Erythroblast (primary cell): ENCODE results near the gene CUX1.

Experiments used
- DNase-seq, 2 experiments: peaks; one replicate each; lab custom pipeline; 2025; lab: John Stamatoyannopoulos, UW
- GATA1 ChIP-seq: IDR thresholded peaks from 2 replicates; pipeline ENCODE4 v1.6.1; 2011; ENCODE audit warnings: low read depth, mild to moderate bottlenecking, control low read depth, low read length, moderate library complexity
- POLR2A ChIP-seq: IDR thresholded peaks from 2 replicates; pipeline ENCODE4 v1.6.1; 2011; ENCODE audit warnings: mild to moderate bottlenecking, low read length

Gene CUX1

DNA sequence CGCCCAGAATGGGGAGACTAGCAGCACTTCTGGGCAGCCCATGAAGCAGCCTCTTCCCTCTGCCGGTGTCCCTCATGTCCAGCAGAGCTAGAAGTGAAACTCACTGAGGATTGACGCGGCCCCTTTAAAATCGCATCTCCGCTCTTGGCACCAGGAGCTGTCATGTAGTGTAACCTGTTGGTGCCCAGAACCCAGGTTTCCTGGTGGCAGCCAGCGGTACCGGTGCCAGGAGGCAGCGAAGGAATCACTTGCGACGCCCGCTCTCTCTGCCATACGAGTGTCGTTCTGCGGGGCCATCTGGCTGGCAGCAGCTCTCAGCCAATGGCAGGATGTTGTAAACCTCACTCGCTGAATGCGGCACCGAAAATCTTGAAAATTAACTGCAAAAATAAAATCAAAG lies 82.7 kb downstream of the CUX1 start:
- no peak for DNase-seq
- no peak for TF ChIP-seq GATA1
- no peak for TF ChIP-seq POLR2A

DNA sequence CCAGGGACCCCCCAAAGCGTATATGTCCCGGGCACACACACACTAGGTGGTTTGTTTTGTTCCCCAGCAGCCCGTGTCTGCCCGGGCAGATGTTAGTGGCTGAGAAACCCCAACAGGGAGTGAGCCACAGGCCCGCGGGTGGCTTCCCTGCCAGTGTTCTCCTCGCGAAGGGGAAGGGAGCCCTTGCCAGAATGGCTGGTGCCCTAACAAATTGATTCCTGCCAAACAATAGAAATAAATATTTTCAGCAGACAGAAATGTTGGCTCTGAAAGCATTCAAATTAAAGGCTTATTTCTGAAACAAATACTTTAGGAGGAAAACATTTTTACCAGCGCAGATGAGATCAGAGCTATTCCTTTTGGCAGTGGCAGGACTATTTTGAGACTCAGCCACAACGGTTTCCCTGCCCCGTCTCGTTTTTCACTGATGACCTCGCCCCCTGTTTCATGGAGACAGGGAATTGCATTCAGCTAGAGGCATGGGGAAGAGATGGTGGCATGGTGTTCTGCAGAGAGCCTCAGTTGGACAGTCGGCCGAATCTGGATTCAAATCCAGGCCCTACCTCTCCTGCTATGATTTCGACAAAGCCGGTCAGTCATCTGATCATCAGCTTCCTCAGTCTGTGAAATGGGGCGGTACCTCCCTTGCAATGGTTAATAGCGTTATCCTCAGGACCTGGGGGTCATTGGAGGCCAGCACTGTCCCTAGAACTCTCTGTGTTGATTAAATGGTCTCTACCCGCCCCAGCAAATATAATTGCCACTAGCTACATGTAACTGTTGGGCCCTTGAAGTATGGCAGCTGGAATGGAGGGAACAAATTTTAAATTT lies 84.5 kb downstream of the CUX1 start:
- DNase-seq, result no peak
- TF ChIP-seq POLR2A, result no peak
- no peak for TF ChIP-seq GATA1

DNA sequence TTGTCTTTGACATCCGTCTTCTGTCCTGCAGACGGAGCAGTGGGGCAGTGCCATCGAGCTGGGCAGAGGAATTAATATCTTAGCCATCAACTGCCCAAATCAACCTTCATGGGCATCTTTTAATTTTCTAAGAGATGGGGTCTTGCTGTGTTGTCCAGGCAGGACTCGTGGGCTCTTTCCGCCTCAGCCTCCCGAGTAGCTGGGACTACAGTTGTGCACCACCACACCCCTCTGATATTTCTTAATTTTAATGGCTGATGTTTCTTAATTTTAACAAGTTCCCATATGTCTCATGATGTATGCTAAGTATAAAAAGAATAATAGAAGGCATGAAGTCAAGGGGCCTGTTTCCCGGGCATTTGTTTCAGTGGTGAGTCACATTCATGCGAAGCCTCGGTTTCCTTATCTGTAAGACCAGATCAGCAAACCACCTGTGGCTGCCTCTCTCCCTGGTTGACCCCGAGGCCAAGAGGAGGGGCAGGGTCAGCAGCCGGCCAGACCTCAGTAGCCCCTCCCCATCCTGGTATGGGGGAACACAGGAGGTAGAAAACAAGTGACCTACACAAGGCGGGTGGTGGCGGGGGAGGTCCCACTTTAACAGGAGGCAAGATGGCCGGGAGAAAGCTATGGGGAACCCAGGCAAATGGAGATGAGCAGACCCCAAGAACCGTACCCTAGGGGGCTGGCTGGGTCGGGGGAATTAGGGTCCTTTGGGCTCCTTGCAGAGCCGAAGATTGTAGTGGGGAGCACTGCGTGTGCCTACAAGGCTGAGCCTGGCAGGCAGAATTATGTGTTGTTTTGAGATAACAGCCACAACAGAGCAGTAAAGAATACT lies 85.5 kb downstream of the CUX1 start:
- TF ChIP-seq GATA1 (no peak), POLR2A (no peak)

DNA sequence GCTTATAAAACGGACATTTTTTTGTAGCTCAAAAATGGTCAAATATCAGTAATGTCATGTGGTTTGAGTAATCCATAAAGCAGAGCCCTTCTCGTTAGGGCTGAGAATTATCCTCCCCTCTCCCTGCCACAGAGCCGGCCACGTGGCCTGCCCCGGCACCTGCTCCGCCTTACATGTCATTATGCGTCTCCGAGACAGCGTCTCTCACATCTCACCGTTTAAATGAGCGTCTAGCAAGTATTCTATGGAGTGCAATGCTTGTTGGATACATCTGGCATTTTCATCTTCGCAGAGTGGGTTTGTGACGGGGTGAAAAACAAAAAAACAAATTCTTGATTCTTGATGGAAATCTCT lies 86.1 kb downstream of the CUX1 start:
- no peak for TF ChIP-seq POLR2A
- no peak for TF ChIP-seq GATA1
- no peak for DNase-seq

More for the DNA sequence above, 85.5 kb downstream of the CUX1 start:
- DNase-seq, result peak; percentile 36 to 62

DNA sequence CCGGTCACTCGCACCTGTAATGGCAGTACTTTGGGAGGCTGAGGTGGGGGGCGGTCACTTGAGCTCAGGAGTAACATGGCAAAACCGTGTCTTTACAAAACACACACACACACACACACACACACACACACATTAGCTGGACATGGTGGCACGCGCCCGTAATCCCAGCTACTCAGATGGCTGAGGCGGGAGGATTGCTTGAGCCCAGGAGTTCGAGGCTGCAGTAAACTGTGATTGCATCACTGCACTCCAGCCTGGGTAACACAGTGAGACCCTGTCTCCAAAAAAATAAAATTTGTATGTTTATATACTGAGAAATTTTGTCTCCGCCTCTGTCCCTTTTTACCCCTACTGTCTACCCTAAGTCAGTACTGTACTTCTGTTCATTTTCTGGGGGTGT lies 86.6 kb downstream of the CUX1 start:
- no peak for TF ChIP-seq POLR2A
- no peak for TF ChIP-seq GATA1
- DNase-seq, result no peak

DNA sequence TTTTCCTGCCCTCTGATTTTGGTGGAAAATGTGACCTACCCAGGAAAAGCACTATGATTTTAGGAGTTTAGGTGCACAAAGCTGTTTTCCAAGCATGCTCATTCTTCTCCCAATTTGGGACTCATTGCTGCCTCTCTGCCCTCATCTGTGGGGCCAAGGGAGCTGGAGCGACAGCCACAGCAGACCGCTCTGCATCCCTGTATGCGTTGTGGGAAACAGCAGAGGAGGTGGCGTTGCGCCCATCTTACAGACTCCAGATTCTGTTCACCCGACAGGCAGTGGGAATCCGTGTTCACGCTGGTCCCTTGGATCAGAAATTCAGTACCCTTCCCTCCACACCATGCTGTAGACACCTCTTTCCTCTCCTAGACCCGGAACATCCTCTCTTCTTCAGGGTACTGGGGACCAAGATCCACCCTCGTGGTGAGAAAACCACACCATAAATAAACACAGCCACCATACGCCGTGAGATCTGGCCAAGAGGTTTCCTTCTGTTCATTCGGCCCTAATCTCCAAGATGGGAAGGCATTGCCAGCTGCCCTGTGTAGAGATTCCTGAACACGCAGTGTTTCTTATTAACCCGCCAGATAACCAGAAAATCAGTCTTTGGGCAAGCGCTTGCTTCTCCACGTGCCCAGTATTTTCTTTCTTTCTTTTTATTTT lies 87.9 kb downstream of the CUX1 start:
- DNase-seq, result no peak
- TF ChIP-seq GATA1 (no peak), POLR2A (no peak)

DNA sequence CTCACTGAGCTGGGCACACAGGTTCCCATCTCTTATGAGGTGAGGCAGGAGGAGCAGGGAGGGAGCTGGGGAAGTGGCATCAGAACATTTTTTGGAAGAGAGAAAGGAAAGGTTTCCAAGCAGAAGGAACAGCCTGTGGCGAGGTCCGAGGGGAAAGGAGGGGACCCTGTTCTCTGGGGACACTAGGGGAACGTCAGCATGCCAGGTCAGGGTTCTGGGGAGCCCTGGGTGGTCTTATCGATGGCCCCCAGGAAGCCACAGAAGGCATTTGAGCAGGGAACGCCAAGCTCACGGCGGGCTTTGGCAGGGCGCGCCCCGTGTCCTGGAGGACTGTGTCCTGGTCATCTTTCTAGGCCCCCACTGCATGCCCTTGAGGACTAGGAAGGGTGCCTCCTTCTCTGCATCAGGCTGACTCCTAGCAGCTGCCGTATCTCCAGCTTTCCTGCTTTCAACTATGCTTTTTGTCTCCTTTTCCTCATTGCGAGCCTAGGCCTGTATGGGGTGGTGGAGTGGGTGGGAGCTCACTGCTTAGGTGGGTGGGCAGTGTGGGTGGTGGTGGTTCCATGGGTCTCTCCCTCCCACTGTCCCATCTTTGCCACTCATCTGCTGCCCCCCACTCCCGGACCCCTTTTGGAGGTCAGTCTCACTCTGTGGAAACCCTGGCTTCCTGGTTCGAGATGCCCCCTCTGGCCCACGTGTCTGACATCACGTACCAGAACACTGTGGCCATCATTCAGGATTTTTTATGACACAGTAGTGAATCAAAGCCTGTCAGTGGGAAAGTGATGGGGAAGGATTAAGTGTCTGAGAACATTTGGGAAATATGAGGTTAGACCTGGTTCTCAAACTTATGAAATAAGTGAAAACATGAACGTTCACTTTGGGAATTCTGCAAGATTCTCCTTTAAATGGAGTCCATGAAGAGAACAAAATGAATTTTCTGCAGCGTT lies 89.1 kb downstream of the CUX1 start:
- no peak for TF ChIP-seq POLR2A
- TF ChIP-seq GATA1, result no peak
- DNase-seq, result no peak

DNA sequence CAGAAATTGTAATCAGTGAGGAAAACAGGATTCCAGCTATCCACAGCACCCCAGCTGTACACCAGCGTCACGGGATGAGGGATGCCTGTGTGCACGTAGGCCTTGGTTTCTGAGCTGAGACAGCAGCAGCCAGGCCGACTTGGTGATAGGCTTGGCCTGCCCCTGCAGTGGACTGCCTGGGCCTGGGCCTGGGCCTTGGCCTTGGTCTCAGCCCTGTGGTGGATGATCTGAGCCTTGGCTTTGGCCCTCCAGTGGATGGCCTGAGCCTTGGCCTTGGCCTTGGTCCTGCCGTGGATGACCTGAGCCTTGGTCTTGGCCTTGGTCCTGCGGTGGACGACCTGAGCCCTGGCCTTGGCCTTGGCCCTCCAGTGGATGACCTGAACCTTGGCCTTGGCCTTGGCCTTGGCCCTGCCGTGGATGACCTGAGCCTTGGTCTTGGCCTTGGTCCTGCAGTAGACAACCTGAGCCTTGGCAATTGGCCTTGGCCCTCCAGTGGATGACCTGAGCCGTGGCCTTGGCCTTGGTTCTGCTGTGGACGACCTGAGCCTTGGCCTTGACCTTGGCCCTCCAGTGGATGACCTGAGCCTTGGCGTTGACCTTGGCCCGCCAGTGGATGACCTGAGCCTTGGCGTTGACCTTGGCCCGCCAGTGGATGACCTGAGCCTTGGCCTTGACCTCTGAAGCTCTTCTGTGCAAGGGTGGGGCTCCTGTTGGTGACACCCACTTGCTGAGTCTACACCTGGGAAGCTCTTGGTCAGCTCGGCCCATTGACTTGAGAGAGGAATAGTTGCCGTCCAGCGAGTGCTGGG lies 93.8 kb downstream of the CUX1 start:
- DNase-seq, result no peak
- TF ChIP-seq GATA1 (no peak), POLR2A (no peak)

DNA sequence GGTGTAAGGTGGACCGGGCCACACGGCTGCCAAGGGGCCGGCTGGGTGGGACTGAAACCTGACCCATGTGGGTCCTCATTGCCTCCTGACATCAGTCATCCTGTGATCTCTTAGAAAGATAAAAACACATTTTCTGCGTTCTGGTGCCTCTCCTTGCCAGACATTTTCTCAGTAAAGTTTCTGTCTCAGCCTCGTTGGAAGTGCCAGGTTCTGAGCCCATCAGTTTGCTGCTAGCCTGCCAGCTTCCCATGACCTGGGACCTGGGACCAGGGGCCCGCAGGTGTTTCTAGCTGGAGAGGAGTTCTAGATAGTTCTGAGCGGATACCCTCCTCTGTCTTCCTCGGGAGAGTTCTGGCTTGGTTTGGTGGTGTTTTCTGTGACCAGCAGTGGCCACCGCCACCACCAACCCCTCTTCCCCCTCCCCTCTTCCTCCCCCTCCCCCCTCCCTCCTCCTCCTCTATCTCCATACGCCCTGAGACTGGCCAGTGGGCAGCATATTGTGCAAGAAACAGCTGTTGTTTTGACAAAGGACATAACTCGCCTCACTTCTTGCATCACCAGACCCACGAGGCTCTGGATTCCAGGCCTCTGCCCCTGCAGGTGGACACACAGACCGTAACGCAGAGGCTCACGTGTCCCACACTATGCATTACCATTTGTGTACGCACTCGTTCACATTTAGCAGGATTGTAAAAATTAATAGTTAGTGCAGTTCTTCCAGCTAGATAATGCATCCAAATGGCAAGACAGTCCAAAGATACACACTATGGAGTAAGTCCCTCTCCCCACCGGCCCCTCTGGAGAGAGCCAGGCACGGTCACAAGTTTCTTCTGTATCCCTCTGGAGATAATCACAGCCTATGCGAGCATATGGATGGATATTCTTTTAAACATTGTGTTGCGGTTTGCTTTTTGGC lies 94.6 kb downstream of the CUX1 start:
- TF ChIP-seq GATA1, result no peak
- no peak for DNase-seq

DNA sequence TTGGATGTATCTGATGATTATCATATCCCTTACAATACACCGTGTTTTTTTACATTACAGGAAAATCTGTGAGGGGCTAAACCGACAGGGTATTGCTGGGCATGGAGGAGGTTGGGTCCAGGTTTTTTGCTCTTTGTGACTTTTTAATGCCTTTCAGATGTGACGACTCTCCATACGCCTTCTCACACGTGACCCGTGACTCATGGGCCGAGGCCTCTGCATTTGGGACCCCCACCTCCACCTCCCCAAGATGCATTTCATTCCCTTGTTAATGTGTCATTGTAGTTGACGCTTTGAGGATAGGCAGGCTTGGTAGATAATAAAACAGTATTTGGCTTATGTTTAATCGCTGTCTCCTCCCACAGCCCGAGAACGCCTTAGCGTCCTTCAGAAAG lies 95.3 kb downstream of the CUX1 start:
- TF ChIP-seq POLR2A, result no peak
- DNase-seq, result no peak

DNA sequence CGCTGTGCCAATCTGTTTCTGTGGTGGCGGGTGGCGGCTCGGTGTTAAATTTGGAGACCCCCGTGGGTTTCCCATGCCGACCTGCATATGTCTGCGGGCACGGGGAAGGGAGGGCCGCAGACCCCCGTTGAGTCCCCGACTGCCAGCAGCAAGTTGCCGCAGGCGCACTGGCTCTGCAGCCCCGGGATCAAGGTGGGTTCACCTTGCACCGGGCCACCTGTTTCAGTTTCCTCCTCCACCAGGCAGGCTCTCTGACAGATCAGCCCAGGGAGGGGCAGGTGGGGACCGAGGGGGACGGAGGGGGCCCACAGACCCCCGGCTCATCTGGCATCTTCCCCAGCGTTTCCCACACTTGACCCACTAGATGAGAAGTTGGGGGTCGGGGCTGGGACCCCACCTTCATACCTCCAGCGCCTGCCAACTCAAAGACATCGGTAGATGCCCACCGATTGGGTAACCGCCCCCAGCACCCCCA lies 95.9 kb downstream of the CUX1 start:
- no peak for DNase-seq
- TF ChIP-seq GATA1 (no peak), POLR2A (no peak)
